Stimulated activated CD4-positive, alpha-beta T cell treated with anti-CD3 and anti-CD28 coated beads, Interleukin-2, amount 100 ng/mL, for 24 hours (primary cell): Measurements from ENCODE around the gene SMAD7.

ENCODE experiments used
- DNase-seq, 2 donors: peaks; one replicate each; pipeline ENCODE4 v3.0.0-alpha.2; 2020

SMAD7 gene

DNA sequence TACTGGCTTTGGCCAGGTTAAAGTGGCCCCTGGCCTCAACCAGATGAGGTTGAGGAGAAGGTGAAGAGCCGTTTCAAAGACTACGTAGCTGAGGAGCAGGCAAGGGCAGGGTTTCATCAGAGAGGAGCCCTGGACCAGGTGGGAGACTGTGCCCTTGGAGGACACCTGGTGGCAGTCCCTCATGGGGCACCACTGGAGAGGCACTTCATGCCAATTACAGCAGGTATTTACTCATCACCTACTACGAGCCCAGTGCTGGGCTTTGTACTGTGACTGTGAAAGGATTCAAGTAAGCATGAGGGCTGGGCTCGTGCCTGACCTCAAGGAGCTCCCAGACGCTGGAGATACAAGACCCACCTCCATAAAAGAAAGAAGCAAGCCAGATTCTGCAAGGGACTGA lies 37.6 kb downstream of the SMAD7 start:
- DNase-seq: peak; percentile 40 to 52

DNA sequence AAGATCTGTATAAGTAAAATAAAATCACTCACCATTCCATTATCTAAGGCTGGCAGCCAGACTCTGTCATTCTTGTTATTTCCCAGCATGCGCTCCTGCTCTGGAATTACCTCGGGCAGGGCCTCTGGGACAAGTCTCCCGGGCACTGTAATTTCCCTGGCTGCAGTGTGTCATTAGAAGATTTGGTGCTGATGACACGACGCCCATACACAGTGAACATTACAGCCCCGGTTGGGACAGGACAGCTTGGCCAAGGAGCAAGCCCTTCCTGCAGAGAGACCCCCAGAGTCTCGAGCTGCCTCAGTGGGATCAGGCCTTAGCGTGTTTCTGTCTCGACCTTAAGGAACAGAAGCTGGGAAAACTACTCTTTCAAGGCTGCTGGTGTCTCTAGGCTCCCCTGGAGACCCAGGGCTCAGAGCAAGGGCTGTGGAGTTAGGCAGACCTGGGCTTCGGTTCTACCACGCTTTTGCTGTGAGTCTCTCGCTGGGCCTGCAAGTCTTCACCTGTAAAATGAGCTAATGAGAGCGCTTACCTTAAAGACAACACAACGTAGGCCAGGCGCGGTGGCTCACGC lies 39.7 kb downstream of the SMAD7 start:
- no peak for DNase-seq

DNA sequence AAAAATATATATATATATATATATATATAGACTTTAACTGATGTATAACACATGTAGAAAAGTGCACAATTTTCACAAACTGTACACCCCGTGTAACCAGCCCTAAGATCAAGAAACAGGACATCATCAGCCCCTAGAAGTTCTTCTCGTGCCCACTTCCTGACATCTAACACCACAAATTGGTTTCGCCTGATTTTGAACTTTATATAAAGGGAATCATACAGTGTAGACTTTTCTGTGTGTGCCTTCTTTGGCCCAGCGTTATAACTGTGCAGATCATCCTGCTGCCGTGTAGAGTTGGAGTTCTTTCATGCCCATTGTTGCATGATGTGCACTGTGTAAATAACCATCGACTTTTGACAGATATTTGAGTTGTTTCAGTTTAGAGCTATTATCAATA lies 41.0 kb downstream of the SMAD7 start:
- no peak for DNase-seq

DNA sequence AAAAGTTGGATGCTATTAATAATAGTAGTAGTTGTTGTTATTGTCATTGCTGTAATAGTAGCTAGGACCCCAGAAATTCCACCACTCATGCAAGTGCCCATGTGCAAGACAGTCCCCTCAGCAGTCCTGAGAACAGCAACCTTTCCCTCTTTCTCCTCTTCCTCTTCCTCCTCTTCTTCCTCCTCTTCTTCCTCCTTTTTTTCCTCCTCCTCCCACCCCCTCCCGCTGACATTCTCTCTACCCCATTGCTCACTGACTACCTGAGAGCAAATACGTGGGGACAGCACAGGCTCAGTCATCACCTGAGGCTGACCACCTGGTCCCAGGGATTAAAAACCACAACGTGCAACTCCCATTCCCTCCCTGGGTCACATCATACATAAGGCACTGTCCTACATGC lies 41.8 kb downstream of the SMAD7 start:
- no peak for DNase-seq

DNA sequence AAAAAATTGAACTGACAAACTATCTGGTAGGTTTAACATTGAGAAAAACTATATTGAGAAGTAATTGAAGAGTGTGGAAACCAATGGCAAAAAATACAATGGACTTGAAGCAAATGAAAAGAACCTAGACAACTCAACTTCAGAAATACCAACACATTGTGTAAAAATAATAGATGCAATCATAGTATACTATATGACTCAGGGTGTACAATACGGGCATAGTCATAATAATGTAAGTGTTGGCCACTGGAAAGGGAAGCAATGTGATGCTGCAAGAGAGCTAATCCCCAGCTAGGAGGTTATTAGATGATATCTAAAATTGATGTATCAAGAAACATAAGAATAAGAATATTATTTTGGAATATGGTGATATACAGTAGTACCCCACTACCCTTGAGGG lies 45.3 kb downstream of the SMAD7 start:
- no peak for DNase-seq

DNA sequence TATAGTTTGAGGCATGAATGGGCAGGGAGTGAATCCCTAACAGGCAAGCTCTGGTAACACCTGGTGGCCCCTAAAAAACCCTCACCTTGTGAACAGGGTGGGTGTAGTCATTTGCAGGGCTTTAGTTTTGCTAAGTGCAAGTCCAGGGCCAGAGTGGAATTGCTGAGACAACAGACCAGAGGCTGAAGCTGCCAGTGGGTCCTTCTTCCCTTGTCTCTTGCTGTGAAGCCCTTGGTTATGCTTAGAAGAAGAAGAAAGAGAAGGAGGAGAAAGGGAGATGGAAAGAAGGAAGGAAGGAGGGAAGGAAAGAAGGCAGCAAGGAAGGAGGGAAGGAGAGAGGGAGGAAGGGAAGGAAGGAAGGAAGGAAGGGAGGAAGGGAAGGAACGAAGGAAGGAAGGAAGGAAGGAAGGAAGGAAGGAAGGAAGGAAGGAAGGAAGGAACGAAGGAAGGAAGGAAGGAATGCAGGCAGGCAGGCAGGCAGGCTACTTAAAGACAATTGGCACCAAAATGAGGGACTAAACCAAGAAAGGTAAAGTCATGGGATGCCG lies 45.8 kb downstream of the SMAD7 start:
- DNase-seq: no peak

DNA sequence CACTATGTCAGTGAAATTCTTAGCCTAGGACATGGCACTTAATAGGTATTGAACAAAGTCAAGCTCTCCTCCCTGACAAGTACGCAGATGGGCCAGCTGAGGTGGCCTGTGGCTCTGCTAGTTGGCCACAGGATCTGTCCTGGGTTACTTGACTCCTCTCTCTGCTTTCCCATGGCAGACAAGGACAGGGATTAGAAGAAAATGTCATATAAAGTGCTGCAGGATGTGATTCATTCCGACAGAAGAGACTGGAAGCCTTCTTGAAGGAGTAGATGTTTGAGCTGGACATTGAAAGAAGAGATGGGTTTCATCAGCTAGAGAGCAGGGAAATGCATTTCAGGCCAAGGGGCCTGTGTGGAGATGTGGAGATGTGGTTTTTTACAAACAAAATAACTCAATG lies 46.7 kb downstream of the SMAD7 start:
- no peak for DNase-seq

DNA sequence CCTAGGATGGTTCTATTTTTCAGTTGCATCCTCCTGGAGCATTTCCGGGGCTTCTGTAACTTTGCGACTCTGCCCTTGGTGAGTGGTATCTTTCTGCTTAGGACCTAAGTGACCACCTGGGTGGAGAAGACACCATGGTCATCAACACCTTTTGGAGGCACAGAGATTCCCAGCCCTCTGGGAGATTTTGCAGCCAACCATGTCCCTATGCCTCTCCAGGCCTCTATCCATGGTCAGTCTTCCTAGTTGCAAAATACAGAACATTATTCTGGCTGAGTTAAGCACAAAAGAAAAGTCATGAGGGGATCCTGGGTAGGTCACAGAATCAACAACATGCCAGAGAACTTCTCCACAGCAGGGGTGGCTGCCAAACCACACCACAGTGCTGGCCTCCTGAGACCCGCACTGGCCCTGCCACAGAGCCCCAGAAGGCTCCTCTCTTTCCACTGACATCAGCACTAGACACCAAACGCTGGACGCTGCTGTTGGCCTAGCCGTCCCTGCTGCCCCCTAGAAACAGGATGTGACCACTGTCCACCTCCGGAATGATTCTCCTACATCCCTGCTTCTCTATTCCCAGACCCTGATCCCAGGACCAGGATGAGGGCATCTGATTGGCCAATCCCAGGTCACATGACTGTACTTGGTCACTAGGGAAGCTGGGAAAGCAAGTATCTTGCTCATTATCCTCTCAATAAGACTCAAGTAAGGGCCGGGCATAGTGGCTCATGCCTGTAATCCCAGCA lies 47.7 kb downstream of the SMAD7 start:
- no peak for DNase-seq

DNA sequence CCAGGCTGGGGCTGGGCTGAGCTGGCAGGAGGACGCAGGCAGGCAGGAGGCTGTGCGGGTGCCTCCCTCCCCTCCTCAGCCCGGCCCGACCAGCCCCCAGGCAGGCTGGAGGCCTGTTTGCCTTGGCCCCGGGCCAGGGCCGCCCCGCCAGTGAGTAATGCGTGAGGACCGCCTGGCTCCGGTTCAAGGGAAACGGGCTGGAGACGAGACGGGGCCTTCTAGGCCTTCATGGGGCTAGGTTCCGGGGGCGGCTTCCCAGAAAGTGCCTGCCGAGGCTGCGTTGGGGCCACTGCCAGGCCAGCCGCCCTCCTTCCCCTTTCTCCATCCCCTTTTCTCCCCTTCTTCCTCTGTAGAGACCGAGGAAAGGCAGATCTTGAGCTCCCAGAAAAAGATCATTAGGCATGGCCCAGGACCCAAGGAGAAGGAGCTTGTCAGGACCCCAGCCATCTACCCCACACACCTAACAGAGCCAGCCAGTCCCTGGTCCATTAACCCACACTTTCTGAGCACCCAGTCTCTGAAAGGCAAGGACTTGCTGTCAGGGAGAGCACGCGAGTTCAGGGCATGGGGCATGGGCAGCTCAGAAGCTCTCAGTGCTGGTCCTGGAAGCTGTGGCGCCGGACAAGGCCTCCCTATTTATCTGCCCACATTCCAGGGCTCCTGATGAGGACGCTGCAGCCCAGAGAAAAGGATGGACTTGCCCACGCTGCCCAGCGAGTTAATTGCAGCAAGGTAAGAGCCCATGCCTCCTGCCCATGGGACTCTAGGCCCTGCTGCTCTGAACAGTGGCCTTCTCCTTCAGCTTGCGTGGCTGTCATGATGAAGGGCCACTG lies 48.5 kb downstream of the SMAD7 start:
- DNase-seq: no peak

DNA sequence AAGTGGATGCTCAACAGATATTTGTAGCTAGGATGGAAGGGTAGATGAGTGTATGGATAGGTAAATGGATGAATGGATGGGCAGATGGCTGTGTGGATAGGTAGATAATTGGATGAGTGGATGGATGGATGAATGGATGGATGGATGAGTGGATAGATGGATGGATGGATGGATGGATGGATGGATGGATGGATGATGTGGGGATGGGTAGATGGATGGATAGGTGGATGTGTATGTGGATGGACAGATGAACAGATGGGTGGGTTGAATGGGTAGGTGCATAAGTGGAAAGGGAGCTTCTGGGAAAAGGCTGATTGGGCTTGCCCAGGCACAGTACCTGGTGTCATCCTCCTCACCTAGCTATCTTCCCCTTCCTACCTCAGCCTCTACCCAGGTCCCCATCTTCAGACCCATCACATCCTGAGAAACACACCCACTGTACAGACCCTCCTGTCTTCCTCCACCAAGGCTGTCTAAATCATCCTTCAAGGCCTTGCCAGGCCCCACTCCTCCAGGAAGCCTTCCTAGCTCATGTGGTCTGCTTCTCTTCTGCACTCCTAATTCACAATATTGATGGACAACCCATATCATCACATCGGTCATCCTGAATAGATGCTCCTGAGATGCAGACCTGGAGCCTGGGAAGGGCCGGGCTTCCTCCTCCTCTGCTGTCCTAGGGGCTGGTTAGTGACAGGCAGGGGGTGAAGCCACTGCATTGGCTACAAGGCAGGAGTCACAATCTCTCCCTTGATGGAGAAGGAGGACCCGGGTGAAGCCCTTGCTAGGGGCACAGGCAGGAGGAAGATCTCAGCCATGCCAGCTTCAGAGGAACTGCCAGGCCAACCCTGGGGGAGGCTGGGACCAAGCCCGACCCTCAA lies 49.4 kb downstream of the SMAD7 start:
- no peak for DNase-seq

DNA sequence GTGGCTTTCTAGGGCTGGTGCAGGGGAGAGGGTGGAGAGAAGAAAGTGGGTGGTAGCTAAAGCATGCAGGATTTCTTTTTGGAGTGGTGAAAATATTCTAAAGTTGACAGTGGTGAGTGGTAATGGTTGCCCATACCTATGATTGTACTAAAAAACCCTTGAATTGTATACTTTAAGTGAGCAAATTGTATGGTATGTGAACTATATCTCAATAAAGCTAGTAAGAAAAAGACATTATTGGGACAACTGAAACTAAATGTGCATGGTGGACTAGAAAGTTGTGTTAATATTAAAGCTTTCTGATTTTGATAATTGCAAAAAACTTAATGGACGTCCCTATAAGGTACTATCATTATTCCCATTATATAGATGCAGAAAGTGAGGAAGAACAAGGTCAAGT lies 50.3 kb downstream of the SMAD7 start:
- DNase-seq: no peak

DNA sequence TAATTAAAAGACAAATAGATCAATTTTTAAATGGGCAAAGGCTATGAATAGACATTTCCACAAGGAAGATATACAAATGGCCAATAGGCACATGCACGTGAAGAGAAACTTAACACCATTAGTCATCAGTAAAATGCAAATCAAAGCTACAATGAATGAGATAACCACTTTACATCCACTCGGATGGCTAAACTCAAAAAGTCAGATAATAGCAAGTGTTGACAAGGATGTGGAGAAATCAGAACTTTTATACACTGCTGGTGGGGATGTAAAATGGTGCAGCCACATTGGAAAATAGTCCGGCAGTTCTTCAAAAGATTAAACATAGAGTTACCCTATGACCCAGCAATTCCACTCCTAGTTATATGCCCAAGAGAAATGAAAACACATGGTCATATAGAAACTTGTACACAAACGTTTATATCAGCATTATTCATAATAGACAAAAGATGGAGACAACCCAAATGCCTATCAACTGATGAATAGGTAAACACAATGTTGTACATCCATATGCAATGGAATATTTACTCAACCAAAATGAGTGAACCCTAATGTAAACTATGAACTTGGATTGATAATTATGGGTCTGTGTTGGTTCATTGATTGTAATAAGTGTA lies 51.1 kb downstream of the SMAD7 start:
- no peak for DNase-seq

DNA sequence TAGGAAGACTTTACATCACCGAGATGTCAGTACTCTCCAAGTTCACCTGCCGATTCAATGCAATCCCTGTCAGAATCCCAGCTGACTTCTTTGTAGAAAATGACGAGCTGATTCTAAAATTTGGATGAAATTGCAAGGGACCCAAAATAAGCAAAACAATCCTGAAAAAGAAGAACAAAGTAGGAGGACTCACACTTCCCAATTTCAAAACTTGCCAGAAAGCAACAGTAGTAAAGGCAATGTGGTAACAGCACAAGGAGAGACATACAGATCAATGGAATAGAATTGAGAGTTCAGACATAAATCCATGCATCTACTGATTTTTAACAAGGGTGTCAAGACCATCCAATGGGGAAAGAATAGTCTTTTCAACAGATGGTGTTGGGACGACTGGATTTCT lies 52.2 kb downstream of the SMAD7 start:
- no peak for DNase-seq

DNA sequence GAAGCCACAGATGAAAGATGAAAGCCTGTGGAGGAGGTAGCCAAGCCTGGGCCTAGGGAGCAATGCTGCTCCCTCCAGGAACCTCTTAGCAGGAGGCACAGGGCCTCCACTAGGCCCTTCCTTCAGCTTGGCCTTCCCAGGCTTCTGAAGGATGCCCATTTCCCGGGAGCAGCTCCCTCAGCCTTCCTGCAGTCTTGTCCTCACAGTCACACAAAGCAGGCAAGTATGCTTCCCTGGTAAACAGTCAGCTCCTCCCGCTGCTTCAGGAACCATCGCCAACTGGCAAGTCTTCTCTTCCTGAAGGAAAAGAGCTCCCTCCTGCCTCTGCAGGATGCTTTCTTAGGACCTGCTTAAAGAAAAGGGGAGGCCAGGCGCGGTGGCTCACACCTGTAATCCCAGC lies 53.2 kb downstream of the SMAD7 start:
- DNase-seq: no peak

DNA sequence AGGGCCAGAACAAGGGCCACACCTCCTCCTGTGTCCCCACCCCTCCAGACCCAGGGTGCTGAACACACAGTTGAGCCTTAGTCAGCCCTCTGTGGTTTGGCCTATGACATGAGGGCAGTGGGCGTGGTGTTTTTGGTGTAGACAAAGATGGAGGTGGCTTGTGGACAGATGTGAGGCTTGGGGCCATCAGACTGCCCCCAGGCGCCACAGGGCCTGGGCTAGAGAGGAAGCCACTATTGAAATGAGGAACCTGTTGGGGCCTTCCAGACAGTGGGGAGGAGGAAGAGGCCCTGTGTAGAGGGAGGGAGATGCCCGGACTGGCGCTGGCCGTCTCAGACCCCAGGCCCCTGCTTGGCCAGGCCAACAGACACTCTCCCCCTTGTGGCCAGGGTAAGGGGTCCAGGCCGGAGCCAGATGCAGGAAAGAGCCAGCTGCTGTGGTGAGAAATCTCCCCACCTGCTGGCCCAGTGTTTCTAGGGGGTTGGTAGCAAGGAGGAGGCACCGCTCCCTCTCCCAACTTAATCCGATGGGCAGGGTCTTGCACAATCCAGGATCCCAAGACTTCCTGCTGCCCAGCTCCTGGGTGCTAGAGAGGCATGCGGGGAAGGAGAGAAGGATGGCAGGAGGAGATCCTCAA lies 53.8 kb downstream of the SMAD7 start:
- DNase-seq: peak in 1 of 2 donors; percentile 30

DNA sequence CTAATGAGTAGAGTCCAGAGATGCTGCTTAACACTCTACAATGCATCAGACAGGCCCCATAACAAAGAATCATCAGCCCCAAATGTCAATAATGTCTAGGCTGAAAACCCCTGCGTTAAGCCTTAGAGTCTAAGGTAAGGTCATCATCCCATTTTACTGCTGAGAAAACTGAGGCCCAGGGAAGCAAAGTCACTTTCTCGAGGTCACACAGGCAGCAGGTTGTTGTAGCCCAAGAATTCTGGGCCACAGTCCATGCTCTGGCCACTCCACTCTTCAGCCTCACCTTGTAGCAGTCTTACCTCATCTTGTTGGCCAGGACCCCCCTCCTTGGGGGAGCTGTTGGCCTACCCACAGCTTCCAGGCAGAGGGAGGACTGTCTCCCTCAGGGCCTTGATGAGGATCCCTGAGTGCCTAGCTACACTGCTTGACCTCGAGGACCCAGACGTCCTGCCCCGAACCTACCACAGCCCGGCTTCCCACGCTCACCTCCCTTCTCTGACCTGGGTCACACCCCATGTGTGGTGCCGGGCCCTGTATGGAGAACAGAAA lies 54.4 kb downstream of the SMAD7 start:
- DNase-seq: no peak

DNA sequence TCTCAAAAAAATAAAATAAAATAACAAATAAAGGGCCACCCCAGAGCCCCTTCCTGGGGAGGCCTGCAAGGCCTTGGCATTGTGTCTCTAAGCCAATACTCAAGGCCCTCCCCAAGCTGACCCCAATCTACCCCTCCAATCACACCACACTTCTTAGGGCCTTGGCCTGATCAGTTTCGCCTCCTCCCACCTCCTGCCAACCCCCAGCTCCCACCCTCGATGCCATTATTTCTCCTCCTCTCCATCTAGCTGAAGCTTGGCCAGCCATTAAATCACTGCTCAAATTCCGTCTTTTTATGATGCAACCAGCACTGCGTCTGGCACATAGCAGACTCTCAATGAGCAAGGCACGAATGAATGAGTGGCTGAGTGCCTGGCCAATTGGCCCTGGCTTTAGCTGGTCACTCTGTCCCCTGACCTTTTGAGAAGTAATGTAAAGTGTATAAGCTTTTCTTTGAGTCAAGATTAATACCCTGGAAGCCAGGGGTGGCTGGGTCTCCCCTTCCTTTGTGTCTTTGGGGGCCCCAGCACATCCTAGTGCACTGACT lies 55.9 kb downstream of the SMAD7 start:
- no peak for DNase-seq

DNA sequence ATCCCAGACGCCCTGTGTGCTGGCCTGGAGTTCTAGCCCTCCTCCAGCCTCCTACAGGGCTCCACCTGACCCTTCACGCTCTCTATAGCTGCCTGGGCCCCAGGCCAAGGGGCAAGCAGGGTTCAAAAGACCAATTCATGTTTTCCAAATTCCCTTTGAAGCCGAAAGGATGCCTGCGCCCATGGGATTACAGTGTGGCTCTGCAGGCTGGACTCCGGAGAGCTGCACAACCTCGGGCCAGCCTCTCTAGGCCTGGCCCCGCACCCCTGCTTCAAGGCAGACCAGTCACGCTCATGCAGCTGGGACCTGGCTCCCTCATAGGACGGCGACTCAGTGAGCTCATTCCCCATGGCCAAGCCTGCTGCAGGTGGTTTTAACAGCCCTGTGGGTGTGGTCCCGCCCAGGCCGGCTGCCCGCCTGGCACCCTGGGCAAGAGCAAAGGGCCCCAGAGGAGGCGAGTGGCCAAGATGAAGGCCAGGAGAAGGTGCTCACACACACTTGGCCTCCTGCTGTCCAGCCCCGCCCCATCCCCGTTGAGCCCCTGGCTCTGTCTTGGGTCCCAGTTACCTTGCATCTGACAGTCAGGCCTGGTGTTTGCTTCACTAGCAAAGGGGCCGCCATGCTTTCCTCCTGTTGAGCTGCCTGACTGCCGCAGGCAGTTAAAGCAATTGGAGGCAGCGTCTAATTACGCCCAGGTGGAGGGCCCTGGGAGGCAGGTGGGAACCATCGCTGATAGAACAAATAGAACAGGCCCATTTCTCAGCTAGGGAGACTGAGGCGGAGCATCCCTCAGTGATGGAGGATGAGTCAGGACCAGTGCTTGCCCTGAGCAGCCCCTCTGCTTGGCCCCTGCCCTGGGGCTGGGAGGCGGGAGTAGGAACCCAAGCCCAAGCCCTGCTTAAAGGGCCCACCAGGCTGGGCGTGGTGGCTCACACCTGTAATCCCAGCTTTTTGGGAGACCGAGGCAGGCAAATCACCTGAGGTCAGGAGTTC lies 56.9 kb downstream of the SMAD7 start:
- DNase-seq: no peak

DNA sequence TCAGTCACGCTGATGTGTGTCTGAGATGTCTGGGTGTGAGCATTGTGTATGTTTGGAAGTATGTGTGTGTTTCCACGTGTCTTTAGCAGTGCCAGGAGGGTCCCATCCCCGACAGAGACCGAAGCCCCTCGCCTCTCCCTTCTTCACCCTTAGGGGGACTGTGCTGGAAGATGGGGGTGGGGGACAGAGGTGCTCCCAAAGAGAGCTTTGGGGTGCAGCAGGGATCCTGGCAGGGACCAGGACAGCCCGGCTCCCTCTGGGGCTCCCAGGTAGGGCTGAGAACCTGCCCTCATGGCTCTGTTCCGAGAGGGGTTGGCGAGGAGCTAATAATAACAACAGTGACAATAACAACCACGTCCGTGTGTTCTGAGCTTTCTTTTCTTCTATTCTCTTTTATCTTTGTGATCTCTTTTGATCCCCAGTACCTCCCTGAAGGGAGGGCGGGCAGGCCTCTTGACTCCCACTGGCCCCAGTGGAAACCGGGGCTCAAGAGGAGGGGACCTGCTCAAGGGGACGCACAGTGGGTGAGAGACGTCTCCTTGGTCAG lies 57.6 kb downstream of the SMAD7 start:
- DNase-seq: no peak
